Psoas muscle (tissue), 8 donors: ENCODE data around the gene ADRA2C. TPM values are rescaled to one million over a fixed set of nuclear protein-coding genes. Genes with fewer than 3 reads are reported as not detected.

ENCODE experiments used
- ATAC-seq, 4 donors: fragments of 200-7000 bp; cut with Tn5 transposase; one replicate each; pipeline ENCODE4 v1.9.1; 2020; ENCODE audit warnings: moderate library complexity in 3 of 4, mild to moderate bottlenecking in 2 of 4
- DNase-seq, 2 donors: peaks; one replicate each; pipeline ENCODE4 v3.0.0-alpha.2; 2020
- H3K27ac ChIP-seq: fragments of 200-600 bp; one replicate; pipeline ENCODE4 v1.8.0; 2022
- H3K27me3 ChIP-seq, 3 donors: fragments of 200-600 bp in 1 of 3; one replicate each; pipeline versions ENCODE4 v1.6.1 to v1.8.0; 2013 to 2022; ENCODE audit warnings: low read length in 2 of 3, mild to moderate bottlenecking in 2 of 3, moderate library complexity in 1 of 3; ENCODE audit not compliant: insufficient read depth in 3 of 3
- H3K36me3 ChIP-seq, 2 donors: fragments of 200-600 bp in 1 of 2; one replicate each; pipeline versions ENCODE4 v1.6.1 to v1.8.0; 2013 to 2022; ENCODE audit warnings: low read depth in 1 of 2, mild to moderate bottlenecking in 1 of 2, moderate library complexity in 1 of 2; ENCODE audit not compliant: insufficient read depth in 1 of 2
- H3K4me1 ChIP-seq: fragments of 200-600 bp; one replicate; pipeline ENCODE4 v1.8.0; 2022
- H3K4me3 ChIP-seq: fragments of 200-600 bp; one replicate; pipeline ENCODE4 v1.8.0; 2022; ENCODE audit warnings: mild to moderate bottlenecking
- H3K9me3 ChIP-seq: fragments of 200-600 bp; one replicate; pipeline ENCODE4 v1.8.0; 2022
- CTCF ChIP-seq: fragments of 200-600 bp; IDR thresholded peaks from one replicate; pipeline ENCODE4 v1.8.0; 2022; ENCODE audit warnings: antibody characterized with exemption
- whole genome bisulfite sequencing, 3 donors: extraction: QIAGEN DNeasy Blood & Tissue Kit; methylation state at CpG; one replicate each; pipeline versions ENCODE4 v1.1.6 to v1.1.7; 2013; 5-methylcytosine and 5-hydroxymethylcytosine counted together
- intact Hi-C, 2 donors: fragments of 100-400 bp; cut with DNase I; formaldehyde crosslinking; loops; one replicate each; pipeline versions ENCODE4 v1.11.0 to v1.14.2; 2022
- polyA plus RNA-seq, 3 donors: library from polyadenylated mRNA; stranded (reverse); fragments of 200-250 nt; gene quantifications; one replicate each; pipeline ENCODE4 v1.2.3, GENCODE V29; 2013
- total RNA-seq, 4 donors: library from RNA; stranded (reverse); fragmentation: NEBNext Ultra II Directional in 2 of 4; extraction: Animal tissue kit (Norgen Biotek cat#: 25700) in 2 of 4; gene quantifications; one replicate each; pipeline versions ENCODE4 v1.2.1 to v1.2.4, GENCODE V29; 2021 to 2023
- donor health status: healthy with polysubstance abuse.
- donor health status: DM: no; HTN: no; CAD: no; lungs with moderate emphysema.
- donor health status: Bipolar disorder and iron deficiency.
- donor health status: healthy.
- donor health status: DM: yes; HTN: yes; CAD: no.
- donor health status: DM: no; HTN: no; CAD: no.
- donor health status: DM: no; HTN: no; CAD: no.
- donor health status: DM: yes; HTN: yes; CAD: no.

The ADRA2C gene
- total and polyA plus RNA-seq, 7 donors = 1.8 to 5.0 (median 3.8) TPM

- no peak overlapping the region for H3K4me3 ChIP-seq
- H3K27ac ChIP-seq = no peak overlapping the region
- H3K4me1 ChIP-seq = no peaks in the 10 kb centered on the region
- 84 to 88% (median 86%) methylated on average over 31 of the region's 31 CpGs for WGBS, 3 donors
- ATAC-seq (peak in 1 of 4 donors; percentile 6), DNase-seq (no peak)
- intact Hi-C loops = no loop called here
- H3K27me3 ChIP-seq = peaks cover 0 to 33% (median 10%) of the 10 kb centered on the region in 3 donors
- no peaks in the 10 kb centered on the region for H3K9me3 ChIP-seq
- H3K36me3 ChIP-seq = no peaks in the 10 kb centered on the region
- no peak for TF ChIP-seq CTCF
Observed at GRCh38 chr4:3732076-3733028, 33.8 kb upstream of the ADRA2C start.

- WGBS, 3 donors = 60 to 67% (median 63%) methylated on average over 8 to 9 of the region's 9 CpGs
- Histone ChIP-seq H3K27me3 (peaks cover 0 to 31% (median 6%) of the 10 kb centered on the region in 3 donors), H3K4me3 (no peak overlapping the region), H3K9me3 (no peaks in the 10 kb centered on the region), H3K27ac (no peak overlapping the region), H3K4me1 (no peaks in the 10 kb centered on the region), H3K36me3 (no peaks in the 10 kb centered on the region)
- no peak for TF ChIP-seq CTCF
- DNase-seq = no peak
- ATAC-seq = no peak
- intact Hi-C loops = no loop called here
Observed at GRCh38 chr4:3733195-3733594, 33.0 kb upstream of the ADRA2C start.

- WGBS, 3 donors = 91 to 93% (median 91%) methylated on average over 14 of the region's 14 CpGs
- DNase-seq (no peak), ATAC-seq (no peak)
- H3K27me3 ChIP-seq = peaks cover 0 to 32% (median 12%) of the 10 kb centered on the region in 3 donors
- H3K4me3 ChIP-seq = no peak overlapping the region
- no peaks in the 10 kb centered on the region for H3K4me1 ChIP-seq
- intact Hi-C loops = no loop called here
- TF ChIP-seq CTCF = no peak
- no peaks in the 10 kb centered on the region for H3K36me3 ChIP-seq
- H3K27ac ChIP-seq = no peak overlapping the region
- no peaks in the 10 kb centered on the region for H3K9me3 ChIP-seq
Observed at GRCh38 chr4:3735196-3735595, 31.0 kb upstream of the ADRA2C start.

GRCh38 chr4:3736290-3736689, 29.9 kb upstream of the ADRA2C start:
- intact Hi-C loops = no loop called here
- no peak for TF ChIP-seq CTCF

More at GRCh38 chr4:3736290-3736689, 29.9 kb upstream of the ADRA2C start:
- Histone ChIP-seq H3K36me3 (no peaks in the 10 kb centered on the region), H3K27ac (no peak overlapping the region), H3K9me3 (no peaks in the 10 kb centered on the region), H3K4me1 (no peaks in the 10 kb centered on the region), H3K27me3 (peaks cover 0 to 32% (median 13%) of the 10 kb centered on the region in 3 donors), H3K4me3 (no peak overlapping the region)
- no peak for DNase-seq
- 78 to 82% (median 81%) methylated on average over 5 of the region's 5 CpGs for WGBS, 3 donors
- no peak for ATAC-seq
